Endothelial cell of umbilical vein (primary cell): ENCODE results near the gene SYT17. TPM values are rescaled to one million over a fixed set of nuclear protein-coding genes. Genes with fewer than 3 reads are reported as not detected.

Source experiments
- BruUV-seq: library from RNA; stranded (reverse); fragments of 400-500 nt; replicated peaks from 2 replicates; lab custom pipeline; 2021; lab: Mats Ljungman, UMichigan
- CTCF ChIA-PET: fragments of 300-600, 350-600 bp; sonication (Branson Sonifier 250); formaldehyde crosslinking; loops from one replicate; lab custom pipeline; 2021; ENCODE audit warnings: antibody characterized with exemption, inconsistent platforms; lab: Charles Lee
- POLR2A ChIA-PET: fragments of 300-600, 350-600 bp; sonication (Branson Sonifier 250); formaldehyde crosslinking; loops from one replicate; lab custom pipeline; 2021; ENCODE audit warnings: antibody characterized with exemption, inconsistent platforms; lab: Charles Lee
- DNase-seq: peaks from one replicate; pipeline ENCODE4 v3.0.0-alpha.2; 2011; ENCODE audit warnings: low read depth, low spot score
- FAIRE-seq: peaks from 2 replicates; lab custom pipeline; 2011; peaks lifted over from hg19 to GRCh38; lab: Jason Lieb, UNC
- H2AFZ ChIP-seq: 2 replicates; pipeline ENCODE4 v1.6.0; 2012; ENCODE audit warnings: low read depth, low read length, control low read depth, inconsistent platforms
- H3K27ac ChIP-seq: 2 replicates; pipeline ENCODE4 v1.5.1; 2011; ENCODE audit warnings: low read depth, mild to moderate bottlenecking, control low read depth, low read length, moderate library complexity; ENCODE audit not compliant: insufficient read depth
- H3K27me3 ChIP-seq, 2 experiments: 2 replicates each; pipeline versions ENCODE4 v1.6.0 to v1.6.1; 2011; ENCODE audit warnings: low read length in 2 of 2, mixed read lengths in 1 of 2; ENCODE audit not compliant: control insufficient read depth in 2 of 2, insufficient read depth in 2 of 2
- H3K36me3 ChIP-seq, 2 experiments: 2 replicates in 1 of 2; 3 replicates in 1 of 2; pipeline ENCODE4 v1.5.1; 2011; ENCODE audit warnings: low read length in 2 of 2, mild to moderate bottlenecking in 1 of 2, moderate library complexity in 1 of 2; ENCODE audit not compliant: control insufficient read depth in 2 of 2, insufficient read depth in 2 of 2; ENCODE audit errors: extremely low read depth in 1 of 2
- H3K4me1 ChIP-seq: 3 replicates; pipeline ENCODE4 v1.5.1; 2011; ENCODE audit warnings: mild to moderate bottlenecking, low read length; ENCODE audit not compliant: control insufficient read depth, insufficient read depth; ENCODE audit errors: extremely low read depth
- H3K4me2 ChIP-seq: 2 replicates; pipeline ENCODE4 v1.6.1; 2011; ENCODE audit warnings: low read length, control low read depth, mixed read lengths; ENCODE audit not compliant: insufficient read depth
- H3K4me3 ChIP-seq, 3 experiments: fragments of 200-600 bp in 1 of 3; sonication (generic), shearing (Covaris generic) in 1 of 3; replicated peaks in 1 of 3; 2 replicates each; pipeline ENCODE4 v1.5.1; 2011 to 2016; ENCODE audit warnings: control low read depth in 3 of 3, low read length in 3 of 3, mild to moderate bottlenecking in 2 of 3, inconsistent platforms in 1 of 3, low read depth in 1 of 3, moderate library complexity in 1 of 3; ENCODE audit not compliant: insufficient read depth in 1 of 3
- H3K79me2 ChIP-seq: 2 replicates; pipeline ENCODE4 v1.6.0; 2012; ENCODE audit warnings: low read length, inconsistent platforms; ENCODE audit not compliant: control insufficient read depth, insufficient read depth
- H3K9ac ChIP-seq: replicated peaks from 2 replicates; pipeline ENCODE3; 2011; ENCODE audit warnings: low read length, control low read depth; ENCODE audit not compliant: insufficient read depth; ENCODE audit errors: extremely low read depth
- H3K9me1 ChIP-seq: replicated peaks from 3 replicates; pipeline ENCODE4 v1.6.0; 2011; ENCODE audit warnings: mild to moderate bottlenecking, low read length; ENCODE audit not compliant: control insufficient read depth, insufficient read depth; ENCODE audit errors: extremely low read depth
- H3K9me3 ChIP-seq: replicated peaks from 2 replicates; pipeline ENCODE4 v1.5.1; 2012; ENCODE audit warnings: low read length, inconsistent platforms; ENCODE audit not compliant: control insufficient read depth, insufficient read depth
- H4K20me1 ChIP-seq: replicated peaks from 2 replicates; pipeline ENCODE3; 2011; ENCODE audit warnings: mild to moderate bottlenecking, low read length; ENCODE audit not compliant: control insufficient read depth, insufficient read depth; ENCODE audit errors: extremely low read depth
- EZH2 ChIP-seq: IDR thresholded peaks from 2 replicates; pipeline ENCODE4 v1.6.1; 2012; ENCODE audit warnings: borderline replicate concordance, low read depth, mild to moderate bottlenecking, moderate library complexity, low read length, inconsistent platforms; ENCODE audit not compliant: severe bottlenecking
- FOS ChIP-seq: IDR thresholded peaks from 2 replicates; pipeline ENCODE4 v1.6.1; 2011; ENCODE audit warnings: mild to moderate bottlenecking, low read length, moderate library complexity, borderline replicate concordance; ENCODE audit not compliant: insufficient read depth
- GATA2 ChIP-seq: IDR thresholded peaks from 2 replicates; pipeline ENCODE4 v1.7.0; 2011; ENCODE audit warnings: low read depth, mild to moderate bottlenecking, moderate library complexity, mixed read lengths, low read length; ENCODE audit not compliant: insufficient read length, insufficient read depth
- JUN ChIP-seq: IDR thresholded peaks from 2 replicates; pipeline ENCODE4 v1.6.1; 2011; ENCODE audit warnings: borderline replicate concordance, low read depth; ENCODE audit not compliant: insufficient read length, insufficient read depth
- MYC ChIP-seq: IDR thresholded peaks from one replicate; pipeline ENCODE4 v1.6.1; 2011; ENCODE audit warnings: mild to moderate bottlenecking, low read depth, low read length
- POLR2A ChIP-seq: IDR thresholded peaks from 2 replicates; pipeline ENCODE4 v1.6.1; 2012; ENCODE audit warnings: low read depth, mild to moderate bottlenecking, control low read depth, low read length
- POLR2AphosphoS5 ChIP-seq: IDR thresholded peaks from 2 replicates; pipeline ENCODE4 v1.6.1; 2012; ENCODE audit warnings: low read depth, mild to moderate bottlenecking, control low read depth, low read length, moderate library complexity; ENCODE audit not compliant: insufficient read depth
- dilution Hi-C: fragments of 300-500 bp; cut with MboI; formaldehyde crosslinking; loops from one replicate; pipeline ENCODE4 v1.15.0; 2019; ENCODE audit warnings: low sequenced_read_pairs; ENCODE audit not compliant: extremely low pct_ligation_motif_present
- intact Hi-C: fragments of 100-400 bp; cut with micrococcal nuclease; formaldehyde crosslinking; loops from one replicate; pipeline ENCODE4 v1.10.0; 2022
- polyA plus RNA-seq, 4 experiments: library from polyadenylated mRNA; depleted of rRNA in 3 of 4; stranded (reverse) in 3 of 4; unstranded in 1 of 4; fragments of >200 nt; gene quantifications; 2 replicates each; pipeline versions ENCODE4 v1.2.1 to v1.2.3, GENCODE V29; 2011 to 2012; ENCODE audit warnings: missing spikeins in 1 of 4
- total RNA-seq: library from RNA; stranded (reverse); gene quantifications from 2 replicates; pipeline ENCODE4 v1.2.3, GENCODE V29; 2021
- TF ChIP-seq, protein P1 (sequence below): IDR thresholded peaks from 2 replicates; pipeline ENCODE4 v1.6.1; 2011; ENCODE audit not compliant: insufficient read depth, insufficient read length
- TF ChIP-seq, protein P2 (sequence below), 2 donors: IDR thresholded peaks; 1 replicate in 1 of 2; 2 replicates in 1 of 2; pipeline ENCODE4 v1.5.1; 2011; ENCODE audit warnings: low read length in 2 of 2, mild to moderate bottlenecking in 2 of 2, moderate library complexity in 2 of 2, control low read depth in 1 of 2, inconsistent platforms in 1 of 2, low read depth in 1 of 2; ENCODE audit not compliant: insufficient read depth in 1 of 2; ENCODE audit errors: extremely low read depth in 1 of 2

SYT17 gene
- total and polyA plus RNA-seq, 2 donors (not counting 3 experiments of a cell fraction or from before 2014, with no cell fraction given) = 1.9 to 4.2 TPM

DNA sequence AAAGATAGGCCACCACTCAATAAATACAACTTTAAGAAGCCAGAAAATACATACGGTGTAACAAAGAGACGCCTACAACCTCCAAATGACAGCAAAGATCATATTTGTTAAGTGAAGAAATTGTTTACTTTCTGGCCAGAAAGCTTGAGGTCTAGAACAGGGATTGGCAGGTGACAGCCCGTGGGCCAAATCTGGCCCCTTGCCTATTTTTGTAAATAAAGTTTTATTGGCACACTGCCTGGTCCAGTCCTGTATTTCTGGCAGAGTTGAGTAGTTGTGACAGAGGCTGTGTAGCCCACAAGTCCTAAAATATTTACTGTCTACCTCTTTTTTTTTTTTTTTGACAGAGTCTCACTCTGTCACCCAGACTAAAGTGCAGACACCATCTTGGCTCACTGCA, 114.1 kb downstream of the SYT17 start:
- intact Hi-C loops = no loop called here
- Histone ChIP-seq H4K20me1 (no peaks in the 10 kb centered on the region), H3K36me3 (no peaks in the 10 kb centered on the region), H3K9ac (no peak overlapping the region), H3K9me1 (no peaks in the 10 kb centered on the region), H3K4me1 (no peaks in the 10 kb centered on the region), H2AFZ (no peak overlapping the region), H3K4me3 (no peak overlapping the region), H3K79me2 (no peaks in the 10 kb centered on the region), H3K27me3 (no peaks in the 10 kb centered on the region), H3K27ac (no peak overlapping the region), H3K4me2 (no peak overlapping the region), H3K9me3 (no peaks in the 10 kb centered on the region)
- TF ChIP-seq POLR2A = no peak
- no peak for TF ChIP-seq JUN
- TF ChIP-seq, protein P1, sequence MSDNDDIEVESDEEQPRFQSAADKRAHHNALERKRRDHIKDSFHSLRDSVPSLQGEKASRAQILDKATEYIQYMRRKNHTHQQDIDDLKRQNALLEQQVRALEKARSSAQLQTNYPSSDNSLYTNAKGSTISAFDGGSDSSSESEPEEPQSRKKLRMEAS = no peak
- TF ChIP-seq, protein P2, sequence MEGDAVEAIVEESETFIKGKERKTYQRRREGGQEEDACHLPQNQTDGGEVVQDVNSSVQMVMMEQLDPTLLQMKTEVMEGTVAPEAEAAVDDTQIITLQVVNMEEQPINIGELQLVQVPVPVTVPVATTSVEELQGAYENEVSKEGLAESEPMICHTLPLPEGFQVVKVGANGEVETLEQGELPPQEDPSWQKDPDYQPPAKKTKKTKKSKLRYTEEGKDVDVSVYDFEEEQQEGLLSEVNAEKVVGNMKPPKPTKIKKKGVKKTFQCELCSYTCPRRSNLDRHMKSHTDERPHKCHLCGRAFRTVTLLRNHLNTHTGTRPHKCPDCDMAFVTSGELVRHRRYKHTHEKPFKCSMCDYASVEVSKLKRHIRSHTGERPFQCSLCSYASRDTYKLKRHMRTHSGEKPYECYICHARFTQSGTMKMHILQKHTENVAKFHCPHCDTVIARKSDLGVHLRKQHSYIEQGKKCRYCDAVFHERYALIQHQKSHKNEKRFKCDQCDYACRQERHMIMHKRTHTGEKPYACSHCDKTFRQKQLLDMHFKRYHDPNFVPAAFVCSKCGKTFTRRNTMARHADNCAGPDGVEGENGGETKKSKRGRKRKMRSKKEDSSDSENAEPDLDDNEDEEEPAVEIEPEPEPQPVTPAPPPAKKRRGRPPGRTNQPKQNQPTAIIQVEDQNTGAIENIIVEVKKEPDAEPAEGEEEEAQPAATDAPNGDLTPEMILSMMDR (IDR thresholded peaks at IDR 0.05; ENCODE audit: extremely low read depth in 1 of 2, insufficient read depth in 1 of 2, low read depth in 1 of 2, low read length in 2 of 2) = no peak
- TF ChIP-seq FOS = no peak
- no peak for TF ChIP-seq EZH2
- TF ChIP-seq GATA2 = no peak
- TF ChIP-seq MYC = no peak
- TF ChIP-seq POLR2AphosphoS5 = no peak
- FAIRE-seq (no peak), DNase-seq (no peak)
- BruUV-seq = no TSS peak
- ChIA-PET CTCF (no interaction called here), POLR2A (no interaction called here)
- dilution Hi-C loops = no loop called here
